Neuronal stem cell (in vitro differentiated cells): ENCODE data around the gene BCDIN3D.
A peak's percentile ranks its signal among the peaks of the same experiment; 100 is the strongest.

Source experiments
- DNase-seq: peaks from one replicate; pipeline ENCODE4 v3.0.0-alpha.2; 2013; ENCODE audit warnings: low spot score
- H2AFZ ChIP-seq: one replicate; pipeline ENCODE4 v1.6.1; 2013; ENCODE audit warnings: mild to moderate bottlenecking, low read length, inconsistent platforms
- H2AK5ac ChIP-seq: 2 replicates; pipeline ENCODE4 v1.6.1; 2013; ENCODE audit warnings: low read depth, mild to moderate bottlenecking, inconsistent platforms, low read length, moderate library complexity, mixed read lengths
- H2BK120ac ChIP-seq: 2 replicates; pipeline ENCODE4 v1.6.1; 2013; ENCODE audit warnings: low read depth, mild to moderate bottlenecking, inconsistent platforms, low read length, moderate library complexity, mixed read lengths
- H2BK12ac ChIP-seq: one replicate; pipeline ENCODE4 v1.6.1; 2013; ENCODE audit warnings: low read length, inconsistent platforms
- H2BK15ac ChIP-seq: 2 replicates; pipeline ENCODE4 v1.6.1; 2013; ENCODE audit warnings: mild to moderate bottlenecking, low read length, inconsistent platforms, mixed read lengths
- H2BK5ac ChIP-seq: one replicate; pipeline ENCODE4 v1.6.1; 2013; ENCODE audit warnings: inconsistent platforms, mild to moderate bottlenecking, low read length, moderate library complexity
- H3K14ac ChIP-seq: one replicate; pipeline ENCODE4 v1.6.1; 2013; ENCODE audit warnings: low read length, inconsistent platforms
- H3K18ac ChIP-seq: 2 replicates; pipeline ENCODE4 v1.6.1; 2013; ENCODE audit warnings: low read length, inconsistent platforms
- H3K23ac ChIP-seq: 2 replicates; pipeline ENCODE4 v1.6.1; 2013; ENCODE audit warnings: low read depth, mild to moderate bottlenecking, mixed read lengths, low read length, inconsistent platforms; ENCODE audit not compliant: poor library complexity
- H3K27ac ChIP-seq: replicated peaks from 3 replicates; pipeline ENCODE4 v1.5.1; 2013; ENCODE audit warnings: low read length, inconsistent platforms
- H3K27me3 ChIP-seq, 3 experiments: 2 replicates each; pipeline ENCODE4 v1.6.1; 2013; ENCODE audit warnings: low read length in 3 of 3, mild to moderate bottlenecking in 2 of 3, inconsistent platforms in 1 of 3, low read depth in 1 of 3, mixed read lengths in 1 of 3, moderate library complexity in 1 of 3; ENCODE audit not compliant: control insufficient read depth in 3 of 3, insufficient read depth in 3 of 3
- H3K36me3 ChIP-seq, 2 donors: replicated peaks in 1 of 2; 2 replicates each; pipeline ENCODE4 v1.6.1; 2013; ENCODE audit warnings: low read length in 2 of 2; ENCODE audit not compliant: control insufficient read depth in 2 of 2, insufficient read depth in 2 of 2
- H3K4ac ChIP-seq: 2 replicates; pipeline ENCODE4 v1.6.1; 2013; ENCODE audit warnings: inconsistent platforms, mild to moderate bottlenecking, low read length, moderate library complexity
- H3K4me1 ChIP-seq, 2 donors: 1 replicate in 1 of 2; 2 replicates in 1 of 2; pipeline ENCODE4 v1.6.1; 2013; ENCODE audit warnings: low read length in 2 of 2, low read depth in 1 of 2; ENCODE audit not compliant: control insufficient read depth in 2 of 2, insufficient read depth in 1 of 2
- H3K4me2 ChIP-seq: one replicate; pipeline ENCODE4 v1.6.1; 2013; ENCODE audit warnings: mild to moderate bottlenecking, low read length, inconsistent platforms; ENCODE audit not compliant: insufficient read depth, poor library complexity, severe bottlenecking
- H3K4me3 ChIP-seq, 2 donors: 2 replicates each; pipeline ENCODE4 v1.5.1; 2013; ENCODE audit warnings: low read length in 2 of 2, mild to moderate bottlenecking in 2 of 2, inconsistent platforms in 1 of 2, moderate library complexity in 1 of 2
- H3K79me1 ChIP-seq: one replicate; pipeline ENCODE4 v1.6.1; 2013; ENCODE audit warnings: low read depth, mild to moderate bottlenecking, inconsistent platforms, low read length, moderate library complexity
- H3K9ac ChIP-seq: one replicate; pipeline ENCODE4 v1.6.1; 2013; ENCODE audit warnings: mild to moderate bottlenecking, low read depth, low read length, inconsistent platforms; ENCODE audit not compliant: poor library complexity
- H3K9me3 ChIP-seq, 2 donors: replicated peaks in 1 of 2; 2 replicates each; pipeline versions ENCODE3 to v1.6.1; 2013; ENCODE audit warnings: low read length in 2 of 2, mild to moderate bottlenecking in 2 of 2, inconsistent platforms in 1 of 2, low read depth in 1 of 2, mixed read lengths in 1 of 2, moderate library complexity in 1 of 2; ENCODE audit not compliant: control insufficient read depth in 2 of 2, insufficient read depth in 1 of 2
- H4K8ac ChIP-seq: one replicate; pipeline ENCODE4 v1.6.1; 2013; ENCODE audit warnings: low read depth, mild to moderate bottlenecking, inconsistent platforms, low read length, moderate library complexity
- H4K91ac ChIP-seq: one replicate; pipeline ENCODE4 v1.6.1; 2013; ENCODE audit warnings: low read length, low read depth, mild to moderate bottlenecking, inconsistent platforms; ENCODE audit not compliant: poor library complexity
- WGBS, 2 donors: extraction: QIAGEN DNeasy Blood & Tissue Kit; methylation state at CpG; one replicate each; pipeline ENCODE4 v1.1.7; 2013; ENCODE audit warnings: missing lambda C conversion rate in 2 of 2, mixed read lengths in 1 of 2; ENCODE audit not compliant: insufficient read length in 2 of 2, insufficient replicate concordance in 1 of 2; ENCODE audit errors: extremely low coverage in 2 of 2; 5-methylcytosine and 5-hydroxymethylcytosine counted together

Gene BCDIN3D

DNA sequence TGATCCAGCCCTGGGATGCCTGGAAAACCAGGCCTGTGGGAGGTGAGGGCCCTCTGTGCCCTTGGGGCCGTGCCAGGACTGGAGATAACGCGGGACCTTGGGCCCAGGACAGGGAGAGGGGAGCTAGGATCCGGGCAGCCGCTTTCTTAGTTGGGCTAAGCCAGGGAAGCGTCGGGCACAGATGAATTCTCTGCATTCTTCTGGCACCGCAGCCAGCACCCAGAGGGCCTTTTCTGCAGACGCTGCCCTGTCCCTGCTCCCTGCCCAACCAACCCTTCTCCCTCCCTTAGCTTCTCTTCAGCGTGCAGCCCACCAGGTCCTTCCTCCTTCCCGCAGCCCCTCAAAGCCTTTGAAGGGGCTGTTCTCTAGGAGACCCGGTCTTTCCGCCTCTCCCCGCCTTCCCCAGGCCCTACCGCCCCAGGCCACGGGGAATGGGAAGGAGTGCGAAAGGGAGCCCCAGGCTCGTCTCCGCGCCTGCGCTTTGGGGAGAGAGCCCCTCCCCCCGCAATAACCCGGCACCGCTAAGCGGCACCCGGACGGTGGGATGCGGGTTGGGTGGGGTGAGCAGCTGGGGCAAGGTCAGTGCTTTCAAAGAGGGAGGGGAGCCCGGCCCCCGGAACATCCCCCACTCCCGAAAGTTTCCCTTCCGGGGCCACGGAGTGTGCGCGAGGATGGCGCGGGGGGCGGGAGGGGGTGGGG lies 15.4 kb downstream of the BCDIN3D start:
- Histone ChIP-seq H3K79me1 (peaks cover 6% of the 10 kb centered on the region), H3K4me1 (peaks cover 22 to 32% of the 10 kb centered on the region in 2 donors), H2AK5ac (peak overlapping the region; percentile 53), H3K9ac (peak overlapping the region; percentile 89), H3K9me3 (no peaks in the 10 kb centered on the region), H2BK5ac (peak overlapping the region; percentile 79), H3K27me3 (no peaks in the 10 kb centered on the region), H2BK12ac (peak overlapping the region; percentile 51), H3K14ac (peak overlapping the region; percentile 48), H4K8ac (no peak overlapping the region), H3K36me3 (peaks cover 0 to 12% of the 10 kb centered on the region in 2 donors), H3K4me2 (peak overlapping the region; percentile 63), H2BK120ac (no peak overlapping the region), H3K27ac (peak overlapping the region; percentile 60), H3K23ac (peak overlapping the region; percentile 16), H3K4ac (no peak overlapping the region), H3K4me3 (peak overlapping the region; percentile 75 to 84), H2BK15ac (peak overlapping the region; percentile 40), H3K18ac (peak overlapping the region; percentile 95), H2AFZ (peak overlapping the region; percentile 94), H4K91ac (no peak overlapping the region)
- no CpG with 5 or more reads among the region's 38 CpGs for WGBS, 2 donors
- DNase-seq = peak; percentile 66

DNA sequence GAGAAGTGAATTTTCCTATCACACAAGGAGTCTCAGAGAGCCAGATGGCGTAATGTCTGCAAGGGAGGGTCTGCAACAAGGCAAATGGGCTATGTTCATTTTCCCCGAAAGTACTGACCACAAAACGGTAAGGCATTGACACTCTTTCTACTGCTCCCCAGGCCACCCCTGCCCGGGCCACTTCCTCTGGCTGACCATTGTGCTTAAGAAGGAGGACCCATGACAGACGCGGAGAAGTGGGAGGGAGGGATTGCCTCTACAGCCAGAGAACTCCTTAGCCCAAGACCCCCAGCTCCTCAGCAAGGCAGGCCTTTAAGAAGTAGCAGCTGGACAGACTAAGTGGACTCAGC lies 15.9 kb downstream of the BCDIN3D start:
- H3K4me2 ChIP-seq = peak overlapping the region; percentile 63
- H3K14ac ChIP-seq = peak overlapping the region; percentile 48
- H3K4ac ChIP-seq = no peak overlapping the region
- peak overlapping the region; percentile 51 for H2BK12ac ChIP-seq
- no peaks in the 10 kb centered on the region for H3K27me3 ChIP-seq
- peak overlapping the region; percentile 40 for H2BK15ac ChIP-seq
- H3K27ac ChIP-seq = no peak overlapping the region
- H2BK5ac ChIP-seq = peak overlapping the region; percentile 79
- no CpG with 5 or more reads among the region's 6 CpGs for WGBS, 2 donors
- peaks cover 0 to 2% of the 10 kb centered on the region in 2 donors for H3K9me3 ChIP-seq
- H4K8ac ChIP-seq = no peak overlapping the region
- H3K79me1 ChIP-seq = peaks cover 6% of the 10 kb centered on the region
- H3K9ac ChIP-seq = peak overlapping the region; percentile 89
- no peak overlapping the region for H4K91ac ChIP-seq
- H2AFZ ChIP-seq = peak overlapping the region; percentile 94
- peak overlapping the region; percentile 95 for H3K18ac ChIP-seq
- DNase-seq = no peak
- H3K4me1 ChIP-seq = peaks cover 24 to 32% of the 10 kb centered on the region in 2 donors
- H2BK120ac ChIP-seq = no peak overlapping the region
- H2AK5ac ChIP-seq = peak overlapping the region; percentile 53
- peak overlapping the region; percentile 75 to 84 for H3K4me3 ChIP-seq
- peaks cover 0 to 16% of the 10 kb centered on the region in 2 donors for H3K36me3 ChIP-seq
- peak overlapping the region; percentile 16 for H3K23ac ChIP-seq

DNA sequence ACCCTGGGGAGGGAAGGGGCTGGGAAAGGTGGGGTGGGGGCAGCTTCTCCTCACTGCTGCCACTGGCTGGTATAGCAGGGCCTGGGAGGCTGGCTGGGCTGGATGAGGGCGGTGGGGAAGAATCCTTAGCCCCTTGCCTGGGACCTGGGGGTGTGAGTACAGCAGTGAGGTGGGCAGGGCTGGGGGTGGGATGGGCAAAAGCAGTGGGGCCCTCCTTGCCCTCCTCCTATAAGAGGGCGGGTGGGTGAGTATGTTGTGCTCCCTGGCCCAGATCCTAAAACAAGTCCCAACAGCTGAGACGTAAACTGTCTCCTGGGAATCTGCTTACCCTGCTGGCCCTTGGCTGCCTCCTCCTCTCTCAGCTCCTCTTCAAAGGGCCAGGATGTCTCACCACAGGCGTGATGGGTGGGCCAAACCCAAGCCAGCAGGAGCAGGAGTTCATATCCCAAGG lies 16.9 kb downstream of the BCDIN3D start:
- WGBS, 2 donors = no CpG with 5 or more reads among the region's 4 CpGs
- Histone ChIP-seq H3K4me3 (peak overlapping the region in 1 of 2 donors; percentile 84), H3K4me1 (peaks cover 27 to 34% of the 10 kb centered on the region in 2 donors), H3K9ac (peak overlapping the region; percentile 39), H3K4ac (no peak overlapping the region), H3K4me2 (no peak overlapping the region), H2AFZ (no peak overlapping the region), H2BK15ac (no peak overlapping the region), H3K79me1 (peaks cover 6% of the 10 kb centered on the region), H3K14ac (no peak overlapping the region), H3K9me3 (peaks cover 0 to 2% of the 10 kb centered on the region in 2 donors), H4K8ac (no peak overlapping the region), H3K18ac (no peak overlapping the region), H3K27ac (no peak overlapping the region), H2AK5ac (peak overlapping the region; percentile 29), H3K27me3 (no peaks in the 10 kb centered on the region), H2BK5ac (no peak overlapping the region), H4K91ac (no peak overlapping the region), H3K23ac (peak overlapping the region; percentile 39), H2BK120ac (no peak overlapping the region), H2BK12ac (no peak overlapping the region), H3K36me3 (peaks cover 0 to 21% of the 10 kb centered on the region in 2 donors)
- DNase-seq = no peak

DNA sequence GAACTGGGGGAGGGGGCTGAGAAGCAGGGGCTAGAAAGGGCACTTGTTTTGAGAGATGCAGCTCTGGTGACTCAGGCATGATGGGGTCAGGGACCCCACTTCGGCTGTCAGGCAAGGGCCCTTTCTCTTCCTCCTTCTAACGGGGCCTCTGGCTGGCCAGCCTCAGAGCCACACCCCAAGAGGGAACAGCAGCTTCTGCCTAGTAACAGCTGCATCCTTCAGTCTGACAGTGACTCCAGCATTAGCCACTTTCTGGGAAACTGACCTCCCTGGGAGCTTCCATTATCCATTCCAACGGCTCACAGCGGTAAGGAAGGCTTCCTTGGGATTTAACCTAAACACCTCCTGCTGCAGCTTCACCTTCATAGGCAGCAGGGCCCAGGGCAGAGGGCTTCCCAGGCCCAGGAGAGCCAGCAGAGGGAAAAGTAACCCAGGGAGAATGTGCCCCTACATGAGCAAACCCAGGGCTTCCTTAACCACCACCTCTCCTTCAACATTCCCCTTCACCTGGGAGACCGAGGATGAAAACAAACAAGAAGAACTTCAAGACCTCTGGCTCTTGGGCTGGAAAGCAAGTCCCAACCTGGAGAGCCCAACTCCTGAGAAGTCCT lies 17.4 kb downstream of the BCDIN3D start:
- no peak overlapping the region for H3K27ac ChIP-seq
- H3K9me3 ChIP-seq = peaks cover 0 to 2% of the 10 kb centered on the region in 2 donors
- H3K36me3 ChIP-seq = peaks cover 0 to 21% of the 10 kb centered on the region in 2 donors
- H2BK120ac ChIP-seq = no peak overlapping the region
- no peak overlapping the region for H3K4me2 ChIP-seq
- peaks cover 29 to 34% of the 10 kb centered on the region in 2 donors for H3K4me1 ChIP-seq
- H3K18ac ChIP-seq = no peak overlapping the region
- H3K27me3 ChIP-seq = no peaks in the 10 kb centered on the region
- H2BK15ac ChIP-seq = no peak overlapping the region
- H4K91ac ChIP-seq = no peak overlapping the region
- no peak overlapping the region for H2AFZ ChIP-seq
- H3K9ac ChIP-seq = no peak overlapping the region
- H3K4me3 ChIP-seq = no peak overlapping the region
- H2BK12ac ChIP-seq = no peak overlapping the region
- no CpG with 5 or more reads among the region's 5 CpGs for WGBS, 2 donors
- no peak overlapping the region for H2AK5ac ChIP-seq
- DNase-seq = no peak
- H4K8ac ChIP-seq = no peak overlapping the region
- no peak overlapping the region for H3K23ac ChIP-seq
- H3K4ac ChIP-seq = no peak overlapping the region
- H3K14ac ChIP-seq = no peak overlapping the region
- no peak overlapping the region for H2BK5ac ChIP-seq
- peaks cover 8% of the 10 kb centered on the region for H3K79me1 ChIP-seq
